ENCODE measurements around the gene ZBTB42.

- TF ChIP-seq CTCF (IDR thresholded peaks at IDR 0.05) (no peak), POLR2A (IDR thresholded peaks at IDR 0.05) (no peak)
Measured at GRCh38 chr14:104824353-104824997, 23.6 kb downstream of the ZBTB42 start.
